NOMO-1 (cell line): ENCODE data around the gene ACSM6.

Source experiments
- DNase-seq, 2 experiments: peaks; one replicate each; lab custom pipeline; 2025; ENCODE audit not compliant: unreplicated experiment in 2 of 2; lab: John Stamatoyannopoulos, UW

The ACSM6 gene

DNA sequence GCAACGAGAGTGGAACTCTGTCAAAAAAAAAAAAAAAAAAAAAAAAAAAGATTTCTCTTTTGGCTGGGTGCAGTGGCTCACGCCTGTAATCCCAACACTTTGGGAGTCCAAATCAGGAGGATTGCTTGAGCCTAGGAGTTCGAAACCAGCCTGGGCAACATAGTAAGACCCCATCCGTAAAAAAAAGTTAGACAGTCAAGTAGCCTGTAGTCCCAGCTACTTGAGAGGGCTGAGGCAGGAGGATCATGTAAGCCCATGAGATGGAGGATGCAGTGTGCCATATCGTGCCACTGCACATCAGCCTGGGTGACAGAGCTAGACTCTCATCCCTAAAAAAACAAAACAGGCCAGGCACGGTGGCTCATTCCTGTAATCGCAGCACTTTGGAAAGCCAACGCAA, 71.5 kb downstream of the ACSM6 start:
- no peak for DNase-seq

DNA sequence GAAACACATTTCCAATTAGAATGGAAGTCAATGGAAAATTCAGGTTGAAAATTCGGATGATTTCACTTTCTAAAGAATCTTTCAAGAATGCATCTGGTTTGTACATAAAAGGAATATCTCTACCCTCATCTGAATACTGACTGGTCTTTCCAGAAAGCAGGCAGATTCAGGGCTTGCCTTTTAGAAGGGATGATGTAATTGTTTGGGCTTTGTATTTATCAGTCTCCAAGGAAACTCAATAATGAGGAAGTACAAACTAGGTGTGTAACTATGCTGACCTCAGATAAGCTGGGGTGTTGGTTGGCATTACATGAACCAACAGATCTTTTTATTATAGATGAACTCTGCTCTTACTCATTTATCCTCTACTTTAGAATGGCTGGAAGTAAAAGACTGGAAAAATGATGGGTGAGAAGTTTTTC, 72.6 kb downstream of the ACSM6 start:
- peak; percentile 36 to 81 for DNase-seq

DNA sequence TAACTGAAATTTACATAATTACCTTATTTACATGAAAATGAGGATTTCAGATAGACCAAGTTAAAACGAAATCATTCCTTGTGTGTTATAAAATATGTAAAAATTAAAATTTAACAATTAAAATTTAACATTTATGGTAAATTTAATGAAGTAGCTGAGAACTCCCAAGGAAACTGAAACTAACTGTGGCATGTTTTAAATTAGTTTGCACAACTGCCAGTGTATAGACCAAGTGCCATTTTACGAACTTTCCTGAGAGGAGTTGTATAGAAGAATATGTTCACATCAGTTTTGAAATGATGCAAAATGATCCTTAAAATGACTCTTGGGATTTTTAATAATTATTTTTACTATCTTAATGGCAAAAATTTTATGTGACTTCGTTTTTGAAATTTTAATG, 73.2 kb downstream of the ACSM6 start:
- no peak for DNase-seq

- DNase-seq: no peak
Measured at GRCh38 chr10:95268438-95268837, 74.4 kb downstream of the ACSM6 start.

DNA sequence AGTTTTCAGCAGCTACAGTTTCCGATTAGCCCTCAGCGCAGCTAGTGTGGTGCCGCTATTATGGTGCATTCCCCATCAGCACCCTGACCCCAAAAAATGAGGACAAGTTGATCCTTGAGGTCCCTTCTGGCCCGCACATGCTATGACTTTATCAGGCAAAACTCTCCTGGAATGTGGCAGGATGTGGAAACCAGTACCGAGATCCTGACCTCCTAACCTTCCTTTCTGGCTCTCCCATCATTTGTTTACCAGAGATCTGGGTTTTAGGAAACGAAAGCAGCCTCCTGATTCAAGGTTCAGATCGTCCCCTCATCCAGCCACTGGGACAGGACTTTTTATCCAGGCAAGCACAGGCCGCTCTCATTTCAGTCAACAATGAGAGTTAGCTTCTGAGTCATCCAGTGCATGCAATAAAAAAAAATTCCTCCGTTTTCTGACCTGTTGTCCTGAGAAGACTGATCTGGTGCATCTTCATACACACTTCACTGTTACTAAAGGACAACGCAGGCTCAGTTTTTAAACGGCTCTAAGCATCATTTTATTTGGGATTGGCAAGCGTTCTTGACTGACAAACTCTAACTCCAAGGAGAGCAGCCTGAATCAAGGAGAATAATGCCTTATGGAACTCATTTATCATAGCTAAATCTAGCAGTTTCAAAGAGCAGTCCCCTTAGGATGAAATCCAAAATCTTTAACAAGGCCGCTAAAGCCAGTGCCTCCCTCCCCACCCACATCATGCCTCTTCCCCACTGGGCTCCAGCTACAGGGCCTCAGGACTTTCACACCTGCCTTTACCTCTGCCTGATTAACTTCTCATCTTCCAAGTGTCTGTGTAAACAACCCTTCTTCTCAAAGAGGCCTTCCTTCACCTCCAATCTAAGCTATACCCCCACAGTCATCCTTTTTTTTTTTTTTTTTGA, 79.6 kb downstream of the ACSM6 start:
- DNase-seq: no peak

DNA sequence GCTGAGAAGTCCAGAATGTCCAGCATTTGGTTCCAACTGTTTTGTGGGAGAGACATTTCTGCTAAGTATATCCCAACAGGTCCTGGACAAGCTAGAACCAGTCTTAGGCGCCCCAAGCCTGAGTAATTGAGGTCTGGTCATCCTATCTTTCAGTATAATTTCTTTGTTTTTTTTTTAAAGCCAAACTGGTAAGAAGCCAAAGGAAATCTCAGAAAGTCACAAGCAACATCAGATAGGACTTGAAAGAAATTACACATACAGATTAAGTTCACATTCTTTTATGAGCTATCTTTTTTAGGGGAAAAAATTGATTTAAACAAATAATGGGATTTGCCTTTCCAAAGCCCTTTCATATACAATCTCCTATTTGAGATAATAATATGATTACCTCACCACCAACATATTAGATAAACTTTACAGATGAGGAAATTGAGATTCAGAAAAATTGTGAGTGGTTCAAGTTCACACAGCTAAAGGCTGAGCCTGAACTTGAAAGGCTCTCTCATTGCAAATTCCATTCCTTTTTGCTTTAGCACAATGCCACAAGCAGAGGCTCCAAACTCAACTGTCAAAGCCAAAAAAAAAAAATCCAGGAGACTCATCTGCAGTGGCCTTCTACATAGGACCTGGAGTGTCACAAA, 81.8 kb downstream of the ACSM6 start:
- no peak for DNase-seq

- DNase-seq: no peak
Measured at GRCh38 chr10:95276367-95277200, 82.5 kb downstream of the ACSM6 start.

DNA sequence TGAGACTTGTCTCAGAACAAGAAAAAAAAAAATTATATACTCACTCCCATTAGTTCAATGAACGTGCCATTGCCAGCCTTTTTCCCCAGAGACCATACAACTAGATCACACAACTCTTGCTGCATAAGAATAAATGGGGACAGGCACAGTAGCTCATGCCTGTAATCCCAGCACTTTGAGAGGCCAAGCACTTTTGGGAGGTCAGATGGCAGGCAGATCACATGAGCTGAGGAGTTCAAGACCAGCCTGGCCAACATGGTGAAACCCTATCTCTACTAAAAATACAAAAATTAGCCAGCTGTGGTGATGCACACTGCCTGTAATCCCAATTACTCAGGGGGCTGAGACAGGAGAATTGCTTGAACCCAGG, 83.1 kb downstream of the ACSM6 start:
- DNase-seq: no peak

- no peak for DNase-seq
Measured at GRCh38 chr10:95277614-95278013, 83.6 kb downstream of the ACSM6 start.
